ENCODE measurements around the gene ZFYVE19.

GRCh38 chr15:40821195-40821594 lies 14.3 kb downstream of the ZFYVE19 start:
- TF ChIP-seq CTCF (conservative IDR thresholded peaks at IDR 0.05 in 1 of 2, IDR thresholded peaks at IDR 0.05 in 1 of 2; ENCODE audit: low read depth in 1 of 2, low read length in 2 of 2), result no peak
- no peak for TF ChIP-seq EZH2 (IDR thresholded peaks at IDR 0.05; ENCODE audit: low read length, missing control alignments)

All from fibroblast of lung (primary cell).